Epithelial cell of prostate (primary cell): ENCODE data around the gene COL5A2.
A peak's percentile ranks its signal among the peaks of the same experiment; 100 is the strongest.

Experiments
- DNase-seq: peaks from one replicate; pipeline ENCODE4 v3.0.0-alpha.2; 2011; ENCODE audit warnings: low read depth, low spot score
- H3K27ac ChIP-seq: fragments of 450-650 bp; 2 replicates; pipeline ENCODE4 v1.5.1; 2017; ENCODE audit warnings: mild to moderate bottlenecking

The COL5A2 gene

DNA sequence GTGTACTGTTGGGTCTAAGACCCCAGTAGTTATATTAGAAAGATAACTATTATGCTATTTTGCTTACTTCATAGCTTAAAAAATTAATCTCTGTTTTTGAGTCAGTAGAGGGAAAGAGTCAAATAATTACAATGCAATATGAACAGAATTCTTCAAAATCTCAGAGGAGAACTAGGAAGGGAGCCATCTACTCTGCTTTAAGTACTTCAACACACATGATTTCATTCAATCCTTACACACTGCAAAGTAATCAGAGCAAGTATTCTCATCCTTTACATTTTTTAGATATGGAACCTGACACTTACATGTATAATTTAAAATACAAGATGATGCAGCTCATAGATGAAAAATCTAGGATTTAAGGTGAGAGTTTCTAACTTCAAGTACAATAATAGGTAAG lies 27.7 kb downstream of the COL5A2 start:
- H3K27ac ChIP-seq, result no peak overlapping the region
- DNase-seq, result no peak

DNA sequence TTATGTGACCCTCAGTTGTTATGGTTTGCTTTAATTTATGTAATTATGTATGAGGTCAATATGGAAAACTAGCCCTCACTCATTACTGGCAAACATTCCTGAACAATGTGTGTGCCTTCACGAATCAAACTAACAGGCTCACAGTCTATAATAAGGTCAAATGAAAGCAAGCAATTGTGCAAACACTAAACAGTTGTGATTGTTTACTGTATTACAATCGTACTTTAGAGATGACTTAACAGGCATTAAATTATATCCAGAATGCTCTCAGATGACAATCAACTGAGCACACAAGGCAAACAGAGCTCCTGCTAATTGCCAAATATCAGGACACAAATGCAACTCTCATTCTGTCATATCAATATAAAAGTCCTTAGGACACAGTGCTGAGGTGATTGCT lies 29.5 kb downstream of the COL5A2 start:
- peak; percentile 8 for DNase-seq
- no peak overlapping the region for H3K27ac ChIP-seq

DNA sequence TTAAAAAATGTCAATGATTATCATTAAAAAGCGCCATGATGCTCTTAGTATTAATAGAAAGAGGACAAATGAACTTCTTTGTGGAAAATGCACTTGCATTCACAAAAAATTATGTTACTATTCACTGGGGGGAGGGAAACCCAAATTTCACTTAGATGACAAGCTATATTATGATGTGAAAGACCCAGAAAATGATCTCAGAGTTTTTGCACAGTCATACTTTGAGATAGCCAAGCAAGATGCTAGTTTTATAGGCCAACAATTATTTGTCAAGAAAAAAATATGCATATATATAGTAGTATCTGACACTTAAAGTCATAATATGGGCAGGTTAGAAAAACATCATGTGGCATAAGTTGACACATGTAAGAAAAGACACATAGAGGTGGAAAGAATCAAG lies 31.6 kb downstream of the COL5A2 start:
- H3K27ac ChIP-seq, result peak overlapping the region; percentile 11
- no peak for DNase-seq

DNA sequence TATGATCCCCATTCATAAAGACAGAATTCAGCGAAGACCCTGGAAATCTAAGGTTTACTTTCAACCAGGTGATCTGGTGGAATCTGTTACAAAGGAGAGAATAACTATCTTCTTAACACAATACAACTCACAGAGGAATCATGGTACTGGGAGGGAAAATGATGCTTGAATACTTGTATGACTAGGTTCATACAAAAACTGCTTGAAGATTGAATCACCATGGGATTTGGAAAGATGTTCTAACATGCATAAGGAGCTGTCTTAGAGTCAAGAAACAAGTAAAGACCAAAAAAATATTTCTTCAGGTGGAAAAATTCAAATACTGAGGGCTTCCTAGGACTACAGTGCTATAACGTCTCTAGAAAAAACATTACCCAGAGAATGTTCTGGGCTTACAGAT lies 32.2 kb downstream of the COL5A2 start:
- DNase-seq, result peak; percentile 3
- H3K27ac ChIP-seq, result peak overlapping the region; percentile 11

DNA sequence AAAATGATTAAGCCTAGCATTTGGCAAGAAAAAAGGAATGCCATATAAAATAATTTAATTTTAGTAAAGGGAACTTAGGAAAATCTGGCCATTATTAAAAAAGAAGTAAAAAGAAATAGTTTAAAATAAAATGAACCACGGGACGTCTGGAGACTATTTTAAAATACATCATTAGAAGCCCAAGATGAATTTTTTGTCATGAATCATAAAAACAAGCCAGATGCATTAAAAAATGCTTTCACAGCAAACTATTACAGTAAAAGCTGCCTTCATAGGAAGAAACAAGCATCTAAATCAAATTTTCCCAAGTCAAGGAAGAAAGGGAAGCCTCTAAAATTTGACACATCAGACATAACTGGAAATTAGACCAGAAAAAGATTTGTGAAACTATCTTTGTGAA lies 33.0 kb downstream of the COL5A2 start:
- no peak for DNase-seq
- no peak overlapping the region for H3K27ac ChIP-seq

DNA sequence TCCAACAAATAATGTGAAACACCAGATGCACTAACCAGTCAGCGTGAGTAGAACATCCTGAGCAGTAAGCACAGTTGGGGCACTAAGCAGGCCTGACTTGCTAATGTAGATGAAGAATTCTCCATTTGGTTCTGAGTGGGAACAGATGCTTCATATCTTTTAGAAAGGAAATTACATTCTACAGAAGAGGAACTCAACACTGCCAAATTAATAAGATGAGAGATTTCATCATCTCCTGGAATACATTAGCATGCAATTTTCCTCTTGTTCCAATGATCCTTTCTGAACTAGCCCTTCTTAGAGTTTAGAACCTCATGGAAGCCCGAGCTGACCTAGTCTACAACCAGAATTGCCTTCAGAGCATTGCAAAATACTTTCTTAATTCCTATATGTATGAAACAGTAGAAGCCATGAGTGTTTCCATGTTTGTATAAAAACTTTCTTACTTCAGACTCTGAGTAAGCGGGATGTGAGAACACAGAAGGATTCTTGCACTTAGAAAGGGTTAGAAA lies 34.8 kb downstream of the COL5A2 start:
- no peak overlapping the region for H3K27ac ChIP-seq
- no peak for DNase-seq

GRCh38 chr2:189143925-189144324 lies 35.6 kb downstream of the COL5A2 start:
- no peak for DNase-seq
- H3K27ac ChIP-seq, result no peak overlapping the region

- no peak overlapping the region for H3K27ac ChIP-seq
- peak; percentile 16 for DNase-seq
Measured at GRCh38 chr2:189142893-189143759, 36.4 kb downstream of the COL5A2 start.

DNA sequence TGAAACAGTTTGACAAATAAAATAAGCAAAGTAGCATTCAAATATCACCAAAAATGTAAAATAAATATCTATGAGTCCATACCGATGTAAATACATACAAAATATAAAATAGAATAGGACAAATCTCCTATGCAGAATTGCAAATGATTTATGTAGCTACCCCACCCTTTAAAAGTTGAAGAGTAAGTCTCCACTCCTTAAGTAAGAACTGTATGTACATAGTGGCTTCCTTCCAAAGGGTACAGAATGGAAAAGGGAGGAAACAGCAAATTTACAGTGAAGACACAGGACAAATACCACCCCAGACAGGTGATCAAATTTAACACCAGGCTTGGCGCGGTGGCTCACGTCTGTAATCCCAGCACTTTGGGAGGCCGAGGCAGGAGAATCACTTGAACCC lies 40.8 kb downstream of the COL5A2 start:
- H3K27ac ChIP-seq, result no peak overlapping the region
- DNase-seq, result no peak

- DNase-seq, result no peak
- no peak overlapping the region for H3K27ac ChIP-seq
Measured at GRCh38 chr2:189137519-189137918, 42.0 kb downstream of the COL5A2 start.

DNA sequence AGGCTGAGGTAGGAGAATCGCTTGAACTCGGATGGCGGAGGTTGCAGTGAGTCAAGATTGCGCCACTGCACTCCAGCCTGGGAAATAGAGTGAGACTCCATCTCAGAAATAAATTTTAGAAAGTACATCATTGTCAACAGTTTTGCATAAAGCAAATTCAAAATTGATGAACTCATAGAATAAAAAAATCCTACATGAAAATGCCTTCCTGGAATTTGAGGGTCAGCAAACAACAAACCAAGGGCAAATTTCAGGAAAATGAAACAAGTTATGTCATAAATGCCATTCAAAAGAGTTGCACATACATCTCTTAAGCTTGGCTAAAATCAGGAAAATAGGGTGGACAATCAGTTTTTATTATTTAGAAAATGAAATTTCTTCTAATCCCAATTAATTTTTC lies 45.1 kb downstream of the COL5A2 start:
- H3K27ac ChIP-seq, result no peak overlapping the region
- no peak for DNase-seq

DNA sequence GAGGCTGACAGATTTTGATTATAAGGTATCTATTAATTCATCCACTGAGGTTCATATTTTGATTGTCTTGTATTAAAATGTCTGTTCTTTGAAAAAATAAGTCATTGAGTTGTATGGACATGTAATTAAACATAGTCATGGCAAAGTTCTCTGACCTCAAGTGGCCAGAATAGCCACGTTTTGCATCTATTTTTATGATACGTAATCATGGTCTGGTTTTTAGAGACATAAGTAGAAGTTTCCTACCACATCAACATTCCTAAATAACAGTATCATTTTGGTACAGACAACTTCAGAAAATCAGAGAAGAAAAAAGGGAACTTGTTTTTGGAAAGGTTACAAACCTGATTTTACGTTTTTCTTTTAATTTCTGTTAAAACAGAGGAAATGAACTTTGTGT lies 47.6 kb downstream of the COL5A2 start:
- no peak overlapping the region for H3K27ac ChIP-seq
- no peak for DNase-seq

GRCh38 chr2:189129971-189130370 lies 49.6 kb downstream of the COL5A2 start:
- H3K27ac ChIP-seq, result no peak overlapping the region
- DNase-seq, result no peak

DNA sequence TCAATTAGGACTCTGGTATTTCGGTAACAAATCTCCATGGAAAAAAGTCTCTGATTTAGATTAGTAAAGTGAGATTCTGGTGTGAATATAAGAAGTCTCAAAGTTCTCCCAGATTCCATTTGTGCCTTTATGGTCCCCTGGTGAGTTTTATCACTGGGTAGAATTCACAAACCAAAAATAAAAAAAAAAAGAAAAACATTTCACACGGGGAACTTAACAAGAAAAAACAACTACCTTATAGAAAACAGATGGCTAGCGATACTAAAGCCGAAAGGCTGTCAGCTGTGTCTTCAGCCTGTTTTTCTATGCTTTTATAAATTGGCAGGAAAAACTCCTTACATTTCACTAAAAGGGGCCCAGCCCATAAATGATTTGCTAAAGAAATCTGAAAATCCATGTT lies 50.6 kb downstream of the COL5A2 start:
- no peak for DNase-seq
- H3K27ac ChIP-seq, result no peak overlapping the region

DNA sequence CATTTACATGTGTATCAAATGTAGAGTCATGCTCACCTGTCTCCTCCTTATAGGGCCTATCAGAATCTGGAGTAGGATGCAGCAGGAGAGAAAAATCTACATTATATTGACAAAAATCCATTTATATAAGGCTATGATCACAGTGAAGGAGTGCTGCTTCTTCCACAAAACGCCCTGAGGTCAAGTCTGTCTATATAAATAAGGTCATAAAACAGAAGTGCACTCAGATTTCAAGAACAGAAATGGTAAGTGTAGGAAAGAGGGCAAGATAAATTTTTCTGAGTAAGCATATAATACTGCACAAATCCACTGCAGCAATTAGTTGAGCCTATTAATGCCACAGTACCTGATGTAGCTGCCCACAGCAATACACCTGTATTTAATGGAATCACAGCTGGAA lies 51.8 kb downstream of the COL5A2 start:
- no peak for DNase-seq
- H3K27ac ChIP-seq, result no peak overlapping the region

DNA sequence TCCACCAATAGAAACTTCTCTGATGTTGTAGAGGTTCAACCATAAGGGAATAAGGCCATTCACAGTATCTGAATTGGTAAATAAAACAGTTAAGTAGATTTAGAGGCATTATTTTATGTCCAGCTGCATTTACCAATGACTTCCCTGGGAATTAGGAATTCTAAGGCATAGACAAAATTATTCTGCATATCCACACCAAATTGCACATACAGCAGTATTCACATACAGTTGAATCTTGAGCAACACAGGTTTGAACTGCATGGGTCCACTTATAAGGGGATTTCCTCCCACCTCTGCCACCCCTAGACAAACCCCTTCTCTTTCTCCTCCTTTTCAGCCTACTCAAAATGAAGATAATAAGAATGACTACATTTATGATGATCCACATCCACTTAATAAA lies 54.4 kb downstream of the COL5A2 start:
- H3K27ac ChIP-seq, result no peak overlapping the region
- no peak for DNase-seq

DNA sequence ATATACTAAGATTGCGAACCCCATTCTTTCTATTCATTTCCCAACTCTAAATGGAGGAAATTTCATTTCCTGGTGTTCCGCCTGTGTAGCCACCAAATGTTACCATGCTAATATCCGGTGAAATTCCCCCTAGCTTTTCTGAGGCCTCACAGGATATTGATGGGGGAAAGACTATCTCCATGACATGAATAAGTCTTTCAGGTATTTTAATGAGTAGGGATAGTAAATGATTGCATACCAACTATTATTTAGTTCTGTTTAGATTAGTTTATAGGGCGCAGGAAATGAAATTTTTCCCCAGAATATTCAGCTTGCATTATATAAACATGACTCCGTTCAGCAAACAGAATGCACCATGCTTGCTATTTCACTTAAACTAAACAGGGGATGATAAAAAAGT lies 55.4 kb downstream of the COL5A2 start:
- H3K27ac ChIP-seq, result no peak overlapping the region
- DNase-seq, result no peak

DNA sequence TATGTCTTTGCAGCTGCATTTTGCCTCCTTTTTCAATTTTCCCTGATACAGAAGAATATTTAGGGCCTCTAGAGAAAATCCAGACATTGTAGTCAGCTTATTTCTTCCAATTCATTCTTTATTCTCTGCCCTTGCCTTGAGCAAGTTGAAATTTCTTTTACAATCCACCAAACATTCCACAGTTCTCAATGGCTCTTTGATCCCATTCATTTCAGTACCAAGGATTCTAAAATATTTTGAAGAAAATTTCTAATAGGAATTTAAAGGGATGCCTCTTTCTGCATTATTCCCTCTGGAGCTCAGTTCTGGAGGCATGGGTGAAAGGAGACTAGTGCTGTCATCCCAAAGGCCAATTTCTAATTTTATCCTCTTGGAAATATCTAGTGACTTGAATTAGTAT lies 61.2 kb downstream of the COL5A2 start:
- DNase-seq, result no peak
- H3K27ac ChIP-seq, result no peak overlapping the region

DNA sequence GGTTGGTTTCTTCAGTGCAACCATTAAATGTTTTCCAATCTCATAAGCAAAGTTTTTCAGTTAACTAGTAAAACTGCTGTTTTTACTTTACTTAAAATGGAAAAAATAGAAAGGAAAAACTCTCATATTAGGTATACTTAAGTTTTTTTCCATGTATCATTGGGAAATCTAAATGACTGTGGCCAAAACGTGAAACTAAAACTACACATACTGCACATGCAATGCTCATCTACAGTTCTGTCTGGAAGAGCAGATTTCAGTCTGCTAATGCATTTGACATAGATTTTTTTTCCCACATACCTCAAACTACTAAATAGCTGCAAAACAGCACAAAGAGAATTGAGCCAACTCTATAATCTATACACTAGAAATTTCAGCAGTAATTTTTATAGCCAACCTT lies 62.6 kb downstream of the COL5A2 start:
- no peak overlapping the region for H3K27ac ChIP-seq
- no peak for DNase-seq

- H3K27ac ChIP-seq, result no peak overlapping the region
- DNase-seq, result no peak
Measured at GRCh38 chr2:189116087-189116486, 63.5 kb downstream of the COL5A2 start.

DNA sequence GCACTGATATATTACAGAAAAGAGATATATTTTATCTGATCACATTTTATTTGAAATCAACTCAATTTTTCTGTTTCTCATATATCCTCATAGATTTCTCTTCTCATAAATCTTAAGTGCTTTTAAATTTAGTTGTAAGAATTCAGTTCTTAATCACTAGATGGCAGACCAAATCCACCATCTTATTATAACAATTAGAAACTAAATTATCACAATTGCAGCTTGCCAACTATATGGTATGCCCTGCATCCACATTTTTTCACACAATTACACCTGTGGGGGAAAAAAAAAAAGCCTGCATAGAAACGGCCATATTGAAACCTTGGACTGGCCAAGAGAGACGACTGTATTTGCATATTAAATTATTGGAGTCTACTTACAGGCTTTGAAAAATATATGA lies 64.4 kb downstream of the COL5A2 start:
- DNase-seq, result no peak
- H3K27ac ChIP-seq, result no peak overlapping the region

DNA sequence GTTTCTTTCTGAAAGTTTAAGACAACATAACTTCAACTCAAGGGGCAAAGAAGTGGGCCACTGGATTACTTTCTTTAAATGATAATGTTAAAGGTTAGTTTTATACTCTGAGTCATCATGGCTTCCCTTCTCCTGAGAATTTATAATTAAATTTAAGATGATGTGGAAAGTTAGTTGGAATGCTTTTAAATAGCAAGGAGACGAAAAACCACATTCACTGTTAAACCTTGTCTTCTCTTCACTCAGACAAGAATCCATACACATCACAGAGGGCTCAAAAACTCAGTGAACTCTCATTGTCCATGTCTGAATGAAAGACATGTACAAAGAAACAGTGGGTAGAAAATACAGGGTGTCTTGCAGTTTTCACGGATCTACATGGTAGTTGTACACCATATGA lies 65.6 kb downstream of the COL5A2 start:
- DNase-seq, result no peak
- no peak overlapping the region for H3K27ac ChIP-seq
